ENCODE measurements around the gene RNF20.

DNA sequence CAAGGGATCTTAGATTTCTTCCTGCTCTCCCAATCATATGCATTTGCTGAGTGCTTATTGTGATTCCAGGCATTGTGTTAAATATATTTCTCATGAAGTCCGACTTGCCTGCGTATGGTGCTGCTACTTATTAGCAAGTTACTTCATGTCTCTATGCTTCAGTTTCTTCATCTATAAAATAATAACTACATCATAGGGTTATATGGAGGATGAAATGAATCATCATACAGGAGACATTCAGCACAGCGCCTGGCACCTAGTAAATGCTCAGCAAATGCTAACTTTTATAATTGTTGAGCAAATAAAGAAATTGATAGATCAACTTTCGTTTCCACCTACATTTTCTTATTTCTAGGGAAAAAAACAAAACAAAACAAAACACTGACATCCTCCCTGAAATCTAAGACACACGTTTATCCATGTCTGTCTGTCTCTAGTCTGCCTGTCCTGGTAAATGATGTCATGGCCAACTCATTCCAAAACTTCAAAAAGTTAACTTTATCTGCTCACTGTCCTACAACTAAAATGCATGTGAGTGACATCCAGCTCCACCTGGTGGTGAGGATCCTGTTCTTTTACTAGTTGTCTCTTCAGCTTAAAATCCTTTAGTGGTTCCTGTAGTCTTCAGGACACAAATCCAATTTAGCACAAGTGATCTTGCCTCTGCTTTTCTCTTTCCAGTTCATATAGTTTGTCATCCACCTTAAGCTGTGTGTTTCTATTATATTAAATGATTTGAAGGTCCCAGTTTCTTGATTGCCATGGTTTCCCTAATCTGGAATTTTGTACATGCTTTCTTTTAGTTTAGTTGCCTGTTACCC lies 33.5 kb downstream of the RNF20 start:
- TF ChIP-seq, protein P1, sequence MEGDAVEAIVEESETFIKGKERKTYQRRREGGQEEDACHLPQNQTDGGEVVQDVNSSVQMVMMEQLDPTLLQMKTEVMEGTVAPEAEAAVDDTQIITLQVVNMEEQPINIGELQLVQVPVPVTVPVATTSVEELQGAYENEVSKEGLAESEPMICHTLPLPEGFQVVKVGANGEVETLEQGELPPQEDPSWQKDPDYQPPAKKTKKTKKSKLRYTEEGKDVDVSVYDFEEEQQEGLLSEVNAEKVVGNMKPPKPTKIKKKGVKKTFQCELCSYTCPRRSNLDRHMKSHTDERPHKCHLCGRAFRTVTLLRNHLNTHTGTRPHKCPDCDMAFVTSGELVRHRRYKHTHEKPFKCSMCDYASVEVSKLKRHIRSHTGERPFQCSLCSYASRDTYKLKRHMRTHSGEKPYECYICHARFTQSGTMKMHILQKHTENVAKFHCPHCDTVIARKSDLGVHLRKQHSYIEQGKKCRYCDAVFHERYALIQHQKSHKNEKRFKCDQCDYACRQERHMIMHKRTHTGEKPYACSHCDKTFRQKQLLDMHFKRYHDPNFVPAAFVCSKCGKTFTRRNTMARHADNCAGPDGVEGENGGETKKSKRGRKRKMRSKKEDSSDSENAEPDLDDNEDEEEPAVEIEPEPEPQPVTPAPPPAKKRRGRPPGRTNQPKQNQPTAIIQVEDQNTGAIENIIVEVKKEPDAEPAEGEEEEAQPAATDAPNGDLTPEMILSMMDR (IDR thresholded peaks at IDR 0.05; ENCODE audit: low read depth, low read length), result peak; percentile 57
- no peak for TF ChIP-seq EZH2phosphoT487 (IDR thresholded peaks at IDR 0.05; ENCODE audit: low read depth)
